ENCODE data around the gene SORL1. TPM values are rescaled to one million over a fixed set of nuclear protein-coding genes. Genes with fewer than 3 reads are reported as not detected.
"Not testable (repeated sequence)": the region's sequence is repeated elsewhere in the genome, so short reads cannot be mapped to it uniquely, and the experiment has no call there.

Gene SORL1
- total RNA-seq, 4 donors from 2014 or later = 3.0 to 12.3 (median 8.1) TPM

GRCh38 chr11:121499405-121499804 is 47.3 kb downstream of the SORL1 start:
- H3K4me1 ChIP-seq = no peaks in the 10 kb centered on the region
- 14% methylated on average over 2 of the region's 2 CpGs for WGBS
- H3K36me3 ChIP-seq = peaks cover 0 to 12% (median 0%) of the 10 kb centered on the region in 4 donors
- H3K9me3 ChIP-seq = no peaks in the 10 kb centered on the region
- DNase-seq (ENCODE audit: extremely low spot score) = no peak
- no peak overlapping the region for H3K4me3 ChIP-seq
- H3K27me3 ChIP-seq = no peaks in the 10 kb centered on the region
- intact Hi-C loops (cut with DNase I) = no loop called here
- no peak overlapping the region for H3K27ac ChIP-seq (replicated peaks in 1 of 4)
- no peak for TF ChIP-seq POLR2AphosphoS5 (IDR thresholded peaks at IDR 0.05)
- TF ChIP-seq POLR2A (IDR thresholded peaks at IDR 0.05; ENCODE audit: low read depth) = no peak
- no peak for TF ChIP-seq CTCF (IDR thresholded peaks at IDR 0.05)
- no peak for TF ChIP-seq EP300 (IDR thresholded peaks at IDR 0.05)

- H3K4me3 ChIP-seq = no peak overlapping the region
- no peak for DNase-seq (ENCODE audit: extremely low spot score)
- H3K27me3 ChIP-seq = no peaks in the 10 kb centered on the region
- no peak overlapping the region for H3K27ac ChIP-seq (replicated peaks in 1 of 4)
- intact Hi-C loops (cut with DNase I) = no loop called here
- TF ChIP-seq POLR2AphosphoS5 (IDR thresholded peaks at IDR 0.05) (no peak), CTCF (IDR thresholded peaks at IDR 0.05) (no peak), EP300 (IDR thresholded peaks at IDR 0.05) (no peak), POLR2A (IDR thresholded peaks at IDR 0.05; ENCODE audit: low read depth) (no peak)
- H3K36me3 ChIP-seq = peaks cover 0 to 12% (median 0%) of the 10 kb centered on the region in 4 donors
- WGBS = 50% methylated on average over 2 of the region's 2 CpGs
- no peaks in the 10 kb centered on the region for H3K9me3 ChIP-seq
- no peaks in the 10 kb centered on the region for H3K4me1 ChIP-seq
These were observed 48.2 kb downstream of the SORL1 start for GRCh38 chr11:121500275-121500674.

- H3K27ac ChIP-seq (replicated peaks in 1 of 4) = no peak overlapping the region
- H3K4me1 ChIP-seq = no peaks in the 10 kb centered on the region
- no peak overlapping the region for H3K4me3 ChIP-seq
- intact Hi-C loops (cut with DNase I) = no loop called here
- TF ChIP-seq CTCF (IDR thresholded peaks at IDR 0.05) (no peak), EP300 (IDR thresholded peaks at IDR 0.05) (no peak), POLR2A (IDR thresholded peaks at IDR 0.05; ENCODE audit: low read depth) (no peak), POLR2AphosphoS5 (IDR thresholded peaks at IDR 0.05) (no peak)
- DNase-seq (ENCODE audit: extremely low spot score) = no peak
- H3K9me3 ChIP-seq = peaks cover 0 to 1% (median 0%) of the 10 kb centered on the region in 4 donors
- H3K36me3 ChIP-seq = peaks cover 0 to 12% (median 0%) of the 10 kb centered on the region in 4 donors
- 90% methylated on average over 1 of the region's 1 CpG for WGBS
- no peaks in the 10 kb centered on the region for H3K27me3 ChIP-seq
These were observed 48.6 kb downstream of the SORL1 start for GRCh38 chr11:121500717-121501116.

GRCh38 chr11:121503051-121503450 is 50.9 kb downstream of the SORL1 start:
- Histone ChIP-seq H3K4me1 (no peaks in the 10 kb centered on the region), H3K9me3 (peaks cover 0 to 10% (median 4%) of the 10 kb centered on the region in 4 donors), H3K36me3 (no peaks in the 10 kb centered on the region), H3K27ac (replicated peaks in 1 of 4) (no peak overlapping the region), H3K4me3 (no peak overlapping the region), H3K27me3 (no peaks in the 10 kb centered on the region)
- TF ChIP-seq EP300 (IDR thresholded peaks at IDR 0.05) (no peak), CTCF (IDR thresholded peaks at IDR 0.05) (no peak), POLR2A (IDR thresholded peaks at IDR 0.05; ENCODE audit: low read depth) (no peak), POLR2AphosphoS5 (IDR thresholded peaks at IDR 0.05) (no peak)
- intact Hi-C loops (cut with DNase I) = no loop called here
- DNase-seq (ENCODE audit: extremely low spot score) = no peak
- WGBS = 84% methylated on average over 3 of the region's 3 CpGs

- intact Hi-C loops (cut with DNase I); DNase-seq (ENCODE audit: extremely low spot score); H3K4me3 ChIP-seq; H3K27me3 ChIP-seq; H3K4me1 ChIP-seq; H3K36me3 ChIP-seq; H3K27ac ChIP-seq (replicated peaks in 1 of 4): not testable (repeated sequence)
- peaks cover 0 to 10% (median 4%) of the 10 kb centered on the region in 4 donors for H3K9me3 ChIP-seq
- WGBS = 81% methylated on average over 1 of the region's 1 CpG
These were observed 54.1 kb downstream of the SORL1 start for GRCh38 chr11:121506237-121506636.
